ENCODE data around the gene SACM1L.
A peak's percentile ranks its signal among the peaks of the same experiment; 100 is the strongest.

Gene SACM1L

GRCh38 chr3:45656575-45657363 lies 32.4 kb upstream of the SACM1L start:
- TF ChIP-seq ZFP3 (CRISPR knock-in tag; IDR thresholded peaks at IDR 0.05) (no peak), TSHZ2 (CRISPR knock-in tag; IDR thresholded peaks at IDR 0.05) (no peak), GLIS3 (CRISPR knock-in tag; IDR thresholded peaks at IDR 0.05) (no peak), CSDC2 (CRISPR knock-in tag; IDR thresholded peaks at IDR 0.05) (no peak), RARB (CRISPR knock-in tag; IDR thresholded peaks at IDR 0.05) (no peak), ESRRG (CRISPR knock-in tag; IDR thresholded peaks at IDR 0.05) (no peak), ZNF70 (CRISPR knock-in tag; IDR thresholded peaks at IDR 0.05) (no peak), SNAI2 (CRISPR knock-in tag; IDR thresholded peaks at IDR 0.05) (no peak), ARNTL (CRISPR knock-in tag; IDR thresholded peaks at IDR 0.05; ENCODE audit: borderline replicate concordance, low read depth) (no peak), TCF4 (CRISPR knock-in tag; IDR thresholded peaks at IDR 0.05; ENCODE audit: borderline replicate concordance) (no peak), ZNF565 (CRISPR knock-in tag; conservative IDR thresholded peaks at IDR 0.05; ENCODE audit: low read depth) (no peak), ZC3H10 (CRISPR knock-in tag; IDR thresholded peaks at IDR 0.05) (no peak), PPARA (CRISPR knock-in tag; IDR thresholded peaks at IDR 0.05; ENCODE audit: borderline replicate concordance) (no peak), POU6F1 (CRISPR knock-in tag; IDR thresholded peaks at IDR 0.05; ENCODE audit: borderline replicate concordance, low read depth) (no peak), BACH2 (CRISPR knock-in tag; IDR thresholded peaks at IDR 0.05; ENCODE audit: borderline replicate concordance) (no peak)
- TF ChIP-seq, protein P1, sequence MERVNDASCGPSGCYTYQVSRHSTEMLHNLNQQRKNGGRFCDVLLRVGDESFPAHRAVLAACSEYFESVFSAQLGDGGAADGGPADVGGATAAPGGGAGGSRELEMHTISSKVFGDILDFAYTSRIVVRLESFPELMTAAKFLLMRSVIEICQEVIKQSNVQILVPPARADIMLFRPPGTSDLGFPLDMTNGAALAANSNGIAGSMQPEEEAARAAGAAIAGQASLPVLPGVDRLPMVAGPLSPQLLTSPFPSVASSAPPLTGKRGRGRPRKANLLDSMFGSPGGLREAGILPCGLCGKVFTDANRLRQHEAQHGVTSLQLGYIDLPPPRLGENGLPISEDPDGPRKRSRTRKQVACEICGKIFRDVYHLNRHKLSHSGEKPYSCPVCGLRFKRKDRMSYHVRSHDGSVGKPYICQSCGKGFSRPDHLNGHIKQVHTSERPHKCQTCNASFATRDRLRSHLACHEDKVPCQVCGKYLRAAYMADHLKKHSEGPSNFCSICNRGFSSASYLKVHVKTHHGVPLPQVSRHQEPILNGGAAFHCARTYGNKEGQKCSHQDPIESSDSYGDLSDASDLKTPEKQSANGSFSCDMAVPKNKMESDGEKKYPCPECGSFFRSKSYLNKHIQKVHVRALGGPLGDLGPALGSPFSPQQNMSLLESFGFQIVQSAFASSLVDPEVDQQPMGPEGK (CRISPR knock-in tag; IDR thresholded peaks at IDR 0.05; ENCODE audit: borderline replicate concordance): no peak
- TF ChIP-seq, protein P2, sequence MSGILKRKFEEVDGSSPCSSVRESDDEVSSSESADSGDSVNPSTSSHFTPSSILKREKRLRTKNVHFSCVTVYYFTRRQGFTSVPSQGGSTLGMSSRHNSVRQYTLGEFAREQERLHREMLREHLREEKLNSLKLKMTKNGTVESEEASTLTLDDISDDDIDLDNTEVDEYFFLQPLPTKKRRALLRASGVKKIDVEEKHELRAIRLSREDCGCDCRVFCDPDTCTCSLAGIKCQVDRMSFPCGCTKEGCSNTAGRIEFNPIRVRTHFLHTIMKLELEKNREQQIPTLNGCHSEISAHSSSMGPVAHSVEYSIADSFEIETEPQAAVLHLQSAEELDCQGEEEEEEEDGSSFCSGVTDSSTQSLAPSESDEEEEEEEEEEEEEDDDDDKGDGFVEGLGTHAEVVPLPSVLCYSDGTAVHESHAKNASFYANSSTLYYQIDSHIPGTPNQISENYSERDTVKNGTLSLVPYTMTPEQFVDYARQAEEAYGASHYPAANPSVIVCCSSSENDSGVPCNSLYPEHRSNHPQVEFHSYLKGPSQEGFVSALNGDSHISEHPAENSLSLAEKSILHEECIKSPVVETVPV (CRISPR knock-in tag; IDR thresholded peaks at IDR 0.05): no peak
- ATAC-seq: peak; percentile 95

- TF ChIP-seq RARB (CRISPR knock-in tag; IDR thresholded peaks at IDR 0.05) (no peak), ISL1 (CRISPR knock-in tag; IDR thresholded peaks at IDR 0.05) (no peak), SNAI2 (CRISPR knock-in tag; IDR thresholded peaks at IDR 0.05) (no peak), ZNF8 (CRISPR knock-in tag; IDR thresholded peaks at IDR 0.05) (no peak), ZC3H10 (CRISPR knock-in tag; IDR thresholded peaks at IDR 0.05) (no peak), CREB5 (CRISPR knock-in tag; IDR thresholded peaks at IDR 0.05; ENCODE audit: low read depth) (no peak)
- ATAC-seq: no peak
Measured at GRCh38 chr3:45657853-45658252, 31.3 kb upstream of the SACM1L start.
